ENCODE results near the gene SLC4A2. TPM values are rescaled to one million over a fixed set of nuclear protein-coding genes. Genes with fewer than 3 reads are reported as not detected.

Gene SLC4A2
- total and polyA plus RNA-seq, 4 donors, result 27.5 to 98.8 (median 72.6) TPM

- Histone ChIP-seq H3K9ac (ENCODE audit: low read depth in 1 of 2, low read length in 2 of 2) (no peak overlapping the region), H3K27me3 (ENCODE audit: control insufficient read depth in 4 of 4, insufficient read depth in 4 of 4, low read length in 3 of 4) (peaks cover 0 to 2% (median 0%) of the 10 kb centered on the region in 4 donors), H3K9me3 (ENCODE audit: control insufficient read depth in 4 of 4, low read length in 3 of 4) (no peaks in the 10 kb centered on the region), H3K4me3 (ENCODE audit: low read depth in 1 of 3, low read length in 3 of 3) (peak overlapping the region in 1 of 3 donors; percentile 26), H3K27ac (ENCODE audit: low read depth in 1 of 2, low read length in 2 of 2) (no peak overlapping the region), H3K36me3 (ENCODE audit: control insufficient read depth in 4 of 4, insufficient read depth in 3 of 4, low read depth in 1 of 4, low read length in 3 of 4) (no peaks in the 10 kb centered on the region), H3K4me1 (ENCODE audit: control insufficient read depth in 4 of 4, insufficient read depth in 4 of 4, low read length in 3 of 4) (peaks cover 6 to 15% (median 10%) of the 10 kb centered on the region in 4 donors)
- TF ChIP-seq NR2F2 (IDR thresholded peaks at IDR 0.05), result no peak
- TF ChIP-seq ZBTB33 (IDR thresholded peaks at IDR 0.05), result no peak
- no peak for TF ChIP-seq EGR1 (IDR thresholded peaks at IDR 0.05; ENCODE audit: low read depth in 2 of 2)
- TF ChIP-seq YY1 (IDR thresholded peaks at IDR 0.05), result no peak
- no peak for TF ChIP-seq ATF3 (IDR thresholded peaks at IDR 0.05)
- no peak for TF ChIP-seq TAF1 (conservative IDR thresholded peaks at IDR 0.05)
- no peak for TF ChIP-seq SP1 (IDR thresholded peaks at IDR 0.05)
- no peak for TF ChIP-seq CTCF (IDR thresholded peaks at IDR 0.05; ENCODE audit: low read depth, low read length, missing input control)
- 14% methylated on average over 20 of the region's 20 CpGs for WGBS
- DNase-seq (ENCODE audit: low spot score), result no peak
Measured at GRCh38 chr7:151019130-151019447, 40.3 kb upstream of the SLC4A2 start.

GRCh38 chr7:151020231-151020630 lies 39.2 kb upstream of the SLC4A2 start:
- H3K4me3 ChIP-seq (ENCODE audit: low read depth in 1 of 3, low read length in 3 of 3), result no peak overlapping the region
- TF ChIP-seq JUND (IDR thresholded peaks at IDR 0.05) (no peak), TAF1 (conservative IDR thresholded peaks at IDR 0.05) (no peak), YY1 (IDR thresholded peaks at IDR 0.05) (no peak)
- H3K36me3 ChIP-seq (ENCODE audit: control insufficient read depth in 4 of 4, insufficient read depth in 3 of 4, low read depth in 1 of 4, low read length in 3 of 4), result no peaks in the 10 kb centered on the region
- H3K27me3 ChIP-seq (ENCODE audit: control insufficient read depth in 4 of 4, insufficient read depth in 4 of 4, low read length in 3 of 4), result peaks cover 0 to 1% (median 0%) of the 10 kb centered on the region in 4 donors
- peaks cover 6 to 15% (median 10%) of the 10 kb centered on the region in 4 donors for H3K4me1 ChIP-seq (ENCODE audit: control insufficient read depth in 4 of 4, insufficient read depth in 4 of 4, low read length in 3 of 4)
- DNase-seq (ENCODE audit: low spot score), result no peak
- H3K27ac ChIP-seq (ENCODE audit: low read depth in 1 of 2, low read length in 2 of 2), result no peak overlapping the region
- H3K9ac ChIP-seq (ENCODE audit: low read depth in 1 of 2, low read length in 2 of 2), result no peak overlapping the region
- 58% methylated on average over 7 of the region's 7 CpGs for WGBS
- no peaks in the 10 kb centered on the region for H3K9me3 ChIP-seq (ENCODE audit: control insufficient read depth in 4 of 4, low read length in 3 of 4)

DNA sequence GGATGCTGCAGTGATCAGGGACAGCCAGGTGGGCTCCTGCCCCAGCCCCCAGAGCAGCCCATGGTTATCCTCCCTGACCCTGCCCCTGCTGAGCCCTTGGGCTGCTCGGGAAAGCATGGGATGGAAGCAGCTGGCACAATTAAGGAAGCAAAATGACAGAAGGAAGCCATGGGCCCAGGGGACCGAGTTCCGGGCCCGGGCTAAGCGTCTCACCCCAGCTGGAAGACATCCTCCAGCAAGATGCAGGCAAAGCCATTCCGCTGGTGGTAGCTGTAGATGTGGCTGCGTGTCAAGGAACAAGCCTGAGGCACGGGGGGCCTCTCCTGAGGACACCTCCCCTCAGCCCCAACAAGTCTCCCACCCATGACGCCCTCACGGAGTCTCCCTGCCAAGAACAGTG lies 36.2 kb upstream of the SLC4A2 start:
- 80% methylated on average over 10 of the region's 10 CpGs for WGBS
- Histone ChIP-seq H3K27me3 (ENCODE audit: control insufficient read depth in 4 of 4, insufficient read depth in 4 of 4, low read length in 3 of 4) (no peaks in the 10 kb centered on the region), H3K36me3 (ENCODE audit: control insufficient read depth in 4 of 4, insufficient read depth in 3 of 4, low read depth in 1 of 4, low read length in 3 of 4) (no peaks in the 10 kb centered on the region), H3K4me1 (ENCODE audit: control insufficient read depth in 4 of 4, insufficient read depth in 4 of 4, low read length in 3 of 4) (peaks cover 6 to 13% (median 8%) of the 10 kb centered on the region in 4 donors), H3K9ac (ENCODE audit: low read depth in 1 of 2, low read length in 2 of 2) (no peak overlapping the region), H3K27ac (ENCODE audit: low read depth in 1 of 2, low read length in 2 of 2) (no peak overlapping the region), H3K4me3 (ENCODE audit: low read depth in 1 of 3, low read length in 3 of 3) (no peak overlapping the region), H3K9me3 (ENCODE audit: control insufficient read depth in 4 of 4, low read length in 3 of 4) (no peaks in the 10 kb centered on the region)
- TF ChIP-seq RXRA (IDR thresholded peaks at IDR 0.05), result no peak
- TF ChIP-seq FOXA2 (IDR thresholded peaks at IDR 0.05), result no peak
- no peak for TF ChIP-seq CTCF (IDR thresholded peaks at IDR 0.05; ENCODE audit: low read depth, low read length, missing input control)
- no peak for TF ChIP-seq NR2F2 (IDR thresholded peaks at IDR 0.05)
- TF ChIP-seq YY1 (IDR thresholded peaks at IDR 0.05), result no peak
- TF ChIP-seq FOXA1 (IDR thresholded peaks at IDR 0.05), result no peak
- TF ChIP-seq ATF3 (IDR thresholded peaks at IDR 0.05), result no peak
- TF ChIP-seq GABPA (IDR thresholded peaks at IDR 0.05 in 1 of 2, conservative IDR thresholded peaks at IDR 0.05 in 1 of 2), result no peak
- TF ChIP-seq RAD21 (IDR thresholded peaks at IDR 0.05), result no peak
- TF ChIP-seq ZBTB33 (IDR thresholded peaks at IDR 0.05), result no peak
- no peak for TF ChIP-seq SP1 (IDR thresholded peaks at IDR 0.05)
- TF ChIP-seq HNF4G (IDR thresholded peaks at IDR 0.05), result no peak
- no peak for DNase-seq (ENCODE audit: low spot score)
